ENCODE measurements around the gene RAI1. TPM values are rescaled to one million over a fixed set of nuclear protein-coding genes. Genes with fewer than 3 reads are reported as not detected.

The RAI1 gene
- total RNA-seq, 1 donor from 2014 or later = 46.2 TPM

- TF ChIP-seq CTCF (IDR thresholded peaks at IDR 0.05; ENCODE audit: unreplicated experiment) = no peak
- H3K4me1 Mint-ChIP-seq (ENCODE audit: unreplicated experiment) = peaks cover 24% of the 10 kb centered on the region
- no peaks in the 10 kb centered on the region for H3K9me3 Mint-ChIP-seq (ENCODE audit: unreplicated experiment)
- H3K36me3 Mint-ChIP-seq (ENCODE audit: low read depth, unreplicated experiment) = no peaks in the 10 kb centered on the region
- peak overlapping the region; percentile 76 for H3K4me3 Mint-ChIP-seq (ENCODE audit: unreplicated experiment)
- peaks cover 24% of the 10 kb centered on the region for H3K27me3 Mint-ChIP-seq (ENCODE audit: unreplicated experiment)
- no peak for DNase-seq (ENCODE audit: low spot score)
- no peak overlapping the region for H3K27ac Mint-ChIP-seq (ENCODE audit: unreplicated experiment)
Measured at GRCh38 chr17:17785407-17785806, 104.1 kb downstream of the RAI1 start.

- Mint-ChIP-seq H3K27ac (ENCODE audit: unreplicated experiment) (no peak overlapping the region), H3K27me3 (ENCODE audit: unreplicated experiment) (peaks cover 21% of the 10 kb centered on the region), H3K9me3 (ENCODE audit: unreplicated experiment) (no peaks in the 10 kb centered on the region), H3K36me3 (ENCODE audit: low read depth, unreplicated experiment) (no peaks in the 10 kb centered on the region), H3K4me3 (ENCODE audit: unreplicated experiment) (no peak overlapping the region), H3K4me1 (ENCODE audit: unreplicated experiment) (peaks cover 21% of the 10 kb centered on the region)
- DNase-seq (ENCODE audit: low spot score) = no peak
- no peak for TF ChIP-seq CTCF (IDR thresholded peaks at IDR 0.05; ENCODE audit: unreplicated experiment)
Measured at GRCh38 chr17:17786998-17787397, 105.7 kb downstream of the RAI1 start.

- no peak for TF ChIP-seq CTCF (IDR thresholded peaks at IDR 0.05; ENCODE audit: unreplicated experiment)
- Mint-ChIP-seq H3K4me3 (ENCODE audit: unreplicated experiment) (no peak overlapping the region), H3K36me3 (ENCODE audit: low read depth, unreplicated experiment) (no peaks in the 10 kb centered on the region), H3K9me3 (ENCODE audit: unreplicated experiment) (no peaks in the 10 kb centered on the region), H3K27ac (ENCODE audit: unreplicated experiment) (no peak overlapping the region), H3K27me3 (ENCODE audit: unreplicated experiment) (peaks cover 21% of the 10 kb centered on the region), H3K4me1 (ENCODE audit: unreplicated experiment) (peaks cover 24% of the 10 kb centered on the region)
- DNase-seq (ENCODE audit: low spot score) = no peak
Measured at GRCh38 chr17:17787568-17787967, 106.3 kb downstream of the RAI1 start.

- no peak for DNase-seq (ENCODE audit: low spot score)
- no peak overlapping the region for H3K4me3 Mint-ChIP-seq (ENCODE audit: unreplicated experiment)
- peaks cover 6% of the 10 kb centered on the region for H3K36me3 Mint-ChIP-seq (ENCODE audit: low read depth, unreplicated experiment)
- no peak for TF ChIP-seq CTCF (IDR thresholded peaks at IDR 0.05; ENCODE audit: unreplicated experiment)
- H3K27ac Mint-ChIP-seq (ENCODE audit: unreplicated experiment) = no peak overlapping the region
- H3K9me3 Mint-ChIP-seq (ENCODE audit: unreplicated experiment) = no peaks in the 10 kb centered on the region
- peaks cover 21% of the 10 kb centered on the region for H3K4me1 Mint-ChIP-seq (ENCODE audit: unreplicated experiment)
- H3K27me3 Mint-ChIP-seq (ENCODE audit: unreplicated experiment) = peaks cover 25% of the 10 kb centered on the region
Measured at GRCh38 chr17:17788967-17789366, 107.7 kb downstream of the RAI1 start.

- Mint-ChIP-seq H3K4me3 (ENCODE audit: unreplicated experiment) (no peak overlapping the region), H3K4me1 (ENCODE audit: unreplicated experiment) (peaks cover 21% of the 10 kb centered on the region), H3K9me3 (ENCODE audit: unreplicated experiment) (no peaks in the 10 kb centered on the region), H3K36me3 (ENCODE audit: low read depth, unreplicated experiment) (peaks cover 7% of the 10 kb centered on the region), H3K27me3 (ENCODE audit: unreplicated experiment) (peaks cover 25% of the 10 kb centered on the region), H3K27ac (ENCODE audit: unreplicated experiment) (no peak overlapping the region)
- DNase-seq (ENCODE audit: low spot score) = no peak
- no peak for TF ChIP-seq CTCF (IDR thresholded peaks at IDR 0.05; ENCODE audit: unreplicated experiment)
Measured at GRCh38 chr17:17789410-17789809, 108.2 kb downstream of the RAI1 start.

All from endothelial cell (in vitro differentiated cells).